Measurements from ENCODE around the gene CIBAR2.

The CIBAR2 gene

GRCh38 chr16:85110105-85110504, 2.2 kb downstream of the CIBAR2 start:
- DNase-seq (ENCODE audit: insufficient read length, low spot score) (no peak), FAIRE-seq (no peak)
- TF ChIP-seq POU2F2 (IDR thresholded peaks at IDR 0.05; ENCODE audit: low read depth, low read length) (no peak), SPI1 (IDR thresholded peaks at IDR 0.05; ENCODE audit: low read depth, low read length) (no peak), PAX5 (IDR thresholded peaks at IDR 0.05; ENCODE audit: insufficient read depth, low read length, severe bottlenecking) (no peak), TAF1 (IDR thresholded peaks at IDR 0.05; ENCODE audit: low read depth, low read length) (no peak), POLR2AphosphoS5 (IDR thresholded peaks at IDR 0.05; ENCODE audit: low read depth, low read length) (no peak), POLR2A (IDR thresholded peaks at IDR 0.05; ENCODE audit: low read depth, low read length) (no peak)

GRCh38 chr16:85107532-85107931, 4.7 kb downstream of the CIBAR2 start:
- DNase-seq (ENCODE audit: insufficient read length, low spot score): no peak
- TF ChIP-seq POLR2AphosphoS5 (IDR thresholded peaks at IDR 0.05; ENCODE audit: low read depth, low read length): no peak
- TF ChIP-seq TAF1 (IDR thresholded peaks at IDR 0.05; ENCODE audit: low read depth, low read length): no peak
- no peak for TF ChIP-seq SPI1 (IDR thresholded peaks at IDR 0.05; ENCODE audit: low read depth, low read length)
- FAIRE-seq: no peak

GRCh38 chr16:85107083-85107482, 5.2 kb downstream of the CIBAR2 start:
- DNase-seq (ENCODE audit: insufficient read length, low spot score) (no peak), FAIRE-seq (no peak)
- TF ChIP-seq PAX5 (IDR thresholded peaks at IDR 0.05; ENCODE audit: insufficient read depth, low read length, severe bottlenecking) (no peak), TAF1 (IDR thresholded peaks at IDR 0.05; ENCODE audit: low read depth, low read length) (no peak), POLR2AphosphoS5 (IDR thresholded peaks at IDR 0.05; ENCODE audit: low read depth, low read length) (no peak), POU2F2 (IDR thresholded peaks at IDR 0.05; ENCODE audit: low read depth, low read length) (no peak), POLR2A (IDR thresholded peaks at IDR 0.05; ENCODE audit: low read depth, low read length) (no peak)

- FAIRE-seq (no peak), DNase-seq (ENCODE audit: insufficient read length, low spot score) (no peak)
- no peak for TF ChIP-seq POLR2A (IDR thresholded peaks at IDR 0.05; ENCODE audit: low read depth, low read length)
- no peak for TF ChIP-seq PAX5 (IDR thresholded peaks at IDR 0.05; ENCODE audit: insufficient read depth, low read length, severe bottlenecking)
- no peak for TF ChIP-seq POLR2AphosphoS5 (IDR thresholded peaks at IDR 0.05; ENCODE audit: low read depth, low read length)
- TF ChIP-seq POU2F2 (IDR thresholded peaks at IDR 0.05; ENCODE audit: low read depth, low read length): no peak
- no peak for TF ChIP-seq TAF1 (IDR thresholded peaks at IDR 0.05; ENCODE audit: low read depth, low read length)
- TF ChIP-seq SPI1 (IDR thresholded peaks at IDR 0.05; ENCODE audit: low read depth, low read length): no peak
Measured at GRCh38 chr16:85105475-85105874, 6.8 kb downstream of the CIBAR2 start.

- FAIRE-seq (peak; percentile 95), DNase-seq (ENCODE audit: insufficient read length, low spot score) (peak; percentile 48)
- TF ChIP-seq TAF1 (IDR thresholded peaks at IDR 0.05; ENCODE audit: low read depth, low read length): no peak
- peak; percentile 90 for TF ChIP-seq SPI1 (IDR thresholded peaks at IDR 0.05; ENCODE audit: low read depth, low read length)
Measured at GRCh38 chr16:85104821-85105391, 7.4 kb downstream of the CIBAR2 start.

- FAIRE-seq (peak; percentile 33), DNase-seq (ENCODE audit: insufficient read length, low spot score) (no peak)
- TF ChIP-seq PAX5 (IDR thresholded peaks at IDR 0.05; ENCODE audit: insufficient read depth, low read length, severe bottlenecking): no peak
- no peak for TF ChIP-seq POLR2AphosphoS5 (IDR thresholded peaks at IDR 0.05; ENCODE audit: low read depth, low read length)
- no peak for TF ChIP-seq POLR2A (IDR thresholded peaks at IDR 0.05; ENCODE audit: low read depth, low read length)
- no peak for TF ChIP-seq POU2F2 (IDR thresholded peaks at IDR 0.05; ENCODE audit: low read depth, low read length)
- TF ChIP-seq TAF1 (IDR thresholded peaks at IDR 0.05; ENCODE audit: low read depth, low read length): no peak
- TF ChIP-seq SPI1 (IDR thresholded peaks at IDR 0.05; ENCODE audit: low read depth, low read length): no peak
Measured at GRCh38 chr16:85104147-85104546, 8.1 kb downstream of the CIBAR2 start.

GRCh38 chr16:85103114-85104079, 8.9 kb downstream of the CIBAR2 start:
- DNase-seq (ENCODE audit: insufficient read length, low spot score) (no peak), FAIRE-seq (peak; percentile 87)
- TF ChIP-seq POLR2AphosphoS5 (IDR thresholded peaks at IDR 0.05; ENCODE audit: low read depth, low read length) (no peak), SPI1 (IDR thresholded peaks at IDR 0.05; ENCODE audit: low read depth, low read length) (peak; percentile 92)

GRCh38 chr16:85101956-85102630, 10.2 kb downstream of the CIBAR2 start:
- FAIRE-seq (no peak), DNase-seq (ENCODE audit: insufficient read length, low spot score) (no peak)
- TF ChIP-seq POLR2AphosphoS5 (IDR thresholded peaks at IDR 0.05; ENCODE audit: low read depth, low read length): no peak
- no peak for TF ChIP-seq TAF1 (IDR thresholded peaks at IDR 0.05; ENCODE audit: low read depth, low read length)
- no peak for TF ChIP-seq POU2F2 (IDR thresholded peaks at IDR 0.05; ENCODE audit: low read depth, low read length)
- TF ChIP-seq POLR2A (IDR thresholded peaks at IDR 0.05; ENCODE audit: low read depth, low read length): no peak
- TF ChIP-seq PAX5 (IDR thresholded peaks at IDR 0.05; ENCODE audit: insufficient read depth, low read length, severe bottlenecking): no peak
- no peak for TF ChIP-seq SPI1 (IDR thresholded peaks at IDR 0.05; ENCODE audit: low read depth, low read length)

GRCh38 chr16:85100265-85100664, 12.0 kb downstream of the CIBAR2 start:
- FAIRE-seq (no peak), DNase-seq (ENCODE audit: insufficient read length, low spot score) (no peak)
- no peak for TF ChIP-seq PAX5 (IDR thresholded peaks at IDR 0.05; ENCODE audit: insufficient read depth, low read length, severe bottlenecking)
- no peak for TF ChIP-seq SPI1 (IDR thresholded peaks at IDR 0.05; ENCODE audit: low read depth, low read length)
- no peak for TF ChIP-seq POLR2A (IDR thresholded peaks at IDR 0.05; ENCODE audit: low read depth, low read length)
- no peak for TF ChIP-seq POU2F2 (IDR thresholded peaks at IDR 0.05; ENCODE audit: low read depth, low read length)
- TF ChIP-seq TAF1 (IDR thresholded peaks at IDR 0.05; ENCODE audit: low read depth, low read length): no peak
- no peak for TF ChIP-seq POLR2AphosphoS5 (IDR thresholded peaks at IDR 0.05; ENCODE audit: low read depth, low read length)
